Stimulated activated CD8-positive, alpha-beta memory T cell treated with anti-CD3 and anti-CD28 coated beads, Interleukin-4, amount 100 ng/mL, for 48 hours (primary cell): ENCODE data around the gene SH2B2.
"Not testable (repeated sequence)": the region's sequence is repeated elsewhere in the genome, so short reads cannot be mapped to it uniquely, and the experiment has no call there.

Experiments
- DNase-seq: peaks from one replicate; pipeline ENCODE4 v3.0.0-alpha.2; 2020

Gene SH2B2

DNA sequence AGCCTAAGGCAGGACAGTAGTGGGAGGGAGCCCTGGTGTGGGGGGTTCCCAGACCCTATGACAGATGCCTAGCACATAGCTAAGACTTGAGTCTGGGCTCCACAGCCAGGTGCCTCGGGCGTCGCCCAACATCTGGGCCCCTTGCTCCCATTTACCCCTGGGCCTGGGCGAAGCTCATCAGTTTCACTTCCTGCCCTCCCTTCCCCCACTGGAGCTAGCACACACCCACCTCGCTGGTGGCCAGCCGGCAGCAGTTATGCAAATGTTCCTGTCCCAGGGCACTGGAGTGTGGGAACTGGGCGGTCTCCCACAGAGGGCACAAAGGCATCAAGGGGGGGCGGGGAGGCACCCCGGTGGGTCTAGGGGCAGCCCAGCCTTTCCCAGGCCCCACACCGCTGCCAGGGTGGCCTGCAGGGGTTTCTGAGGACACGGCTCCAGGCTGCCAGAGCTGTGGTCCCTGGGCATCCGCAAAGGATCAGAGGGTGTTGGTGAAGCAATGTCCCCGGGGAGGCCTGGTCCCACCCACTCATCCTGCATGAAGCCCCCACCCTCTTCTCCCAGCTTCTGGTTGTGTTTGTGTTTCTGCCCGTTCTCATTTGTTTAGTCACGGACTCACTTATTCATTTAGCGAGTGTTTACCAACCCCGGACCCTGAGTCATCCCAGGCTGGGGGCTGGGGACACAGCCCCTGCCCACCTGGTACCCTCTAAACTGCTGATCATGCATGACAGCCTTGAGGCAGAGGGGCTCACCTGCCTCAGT, 20.4 kb downstream of the SH2B2 start:
- DNase-seq: peak; percentile 55

DNA sequence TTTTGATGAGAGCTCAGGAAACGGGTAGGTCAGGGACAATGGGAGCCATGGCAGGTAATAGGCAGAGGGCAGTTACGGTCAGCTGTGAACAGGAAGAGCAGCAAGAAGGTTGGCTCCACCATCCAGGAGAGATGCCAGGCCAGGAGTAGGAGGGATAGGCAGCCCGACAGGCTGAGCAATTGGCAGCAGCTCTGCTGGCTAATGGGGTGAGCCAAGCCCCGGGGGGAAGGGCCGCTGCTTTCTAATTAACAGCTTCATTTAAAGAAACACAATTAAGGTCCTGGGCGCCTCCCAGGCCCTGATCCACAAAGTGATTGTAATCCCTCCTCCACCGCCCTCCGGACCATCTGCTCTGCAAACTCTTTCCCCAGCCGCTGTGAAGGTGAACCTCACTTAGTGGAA, 23.7 kb downstream of the SH2B2 start:
- DNase-seq: no peak

- no peak for DNase-seq
Observed at GRCh38 chr7:102312317-102312716, 25.6 kb downstream of the SH2B2 start.

DNA sequence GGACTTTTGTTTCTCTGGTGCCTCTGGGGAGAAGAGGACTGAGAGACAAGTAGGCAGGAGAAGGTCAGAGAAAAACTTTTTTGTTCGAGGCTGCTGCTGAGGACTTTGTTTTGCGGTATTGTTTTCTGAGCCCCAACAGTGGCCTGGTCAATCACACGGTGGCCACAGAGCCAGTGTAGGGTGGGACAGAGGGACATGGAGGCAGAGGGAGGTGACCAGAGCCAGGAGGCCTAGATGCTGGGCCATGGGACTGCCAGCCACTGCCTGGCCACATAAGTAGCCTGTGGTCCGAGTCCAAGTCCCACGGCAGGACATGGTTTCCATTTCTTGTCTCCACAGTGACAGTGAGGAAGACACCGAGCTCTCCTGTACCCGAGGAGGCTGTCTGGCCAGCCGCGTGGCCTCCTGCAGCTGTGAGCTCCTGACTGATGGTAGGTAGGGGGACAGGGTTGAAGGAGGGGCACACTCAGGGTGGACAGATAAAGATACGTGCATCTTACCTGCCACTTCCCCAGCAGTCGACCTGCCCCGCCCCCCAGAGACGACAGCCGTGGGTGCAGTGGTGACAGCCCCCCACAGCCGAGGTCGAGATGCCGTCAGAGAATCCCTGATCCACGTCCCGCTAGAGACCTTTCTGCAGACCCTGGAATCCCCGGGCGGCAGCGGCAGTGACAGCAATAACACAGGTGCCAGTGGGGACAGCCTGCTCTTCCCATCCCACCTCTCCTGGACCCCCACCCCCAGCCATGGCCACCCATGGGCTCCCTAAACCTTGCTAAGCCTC, 27.5 kb downstream of the SH2B2 start:
- no peak for DNase-seq

GRCh38 chr7:102317231-102318059, 30.8 kb downstream of the SH2B2 start:
- no peak for DNase-seq

DNA sequence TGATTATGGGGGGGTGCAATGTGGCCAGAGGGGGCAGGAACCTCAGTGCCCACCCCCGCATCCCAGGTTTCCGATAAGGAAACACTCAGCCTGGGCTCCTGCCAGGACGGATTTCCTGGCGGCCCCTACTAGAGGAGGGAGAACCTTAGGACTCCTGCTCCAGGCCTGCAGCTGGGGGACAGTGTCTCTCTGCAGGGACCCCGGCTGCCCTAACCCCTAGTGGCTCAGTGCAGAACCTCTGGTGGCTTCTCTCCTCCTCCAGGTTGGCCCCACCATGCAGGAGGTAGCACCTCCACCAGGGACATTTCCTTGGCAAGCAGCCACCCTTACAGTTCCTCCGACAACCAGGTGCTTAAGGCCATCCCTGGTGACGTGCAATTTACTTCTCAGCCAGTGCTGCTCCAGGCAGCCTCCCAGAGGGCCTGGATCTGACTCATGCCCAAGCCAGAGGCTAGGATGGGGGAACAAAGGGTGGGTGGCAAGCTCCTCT, 31.9 kb downstream of the SH2B2 start:
- DNase-seq: no peak

DNA sequence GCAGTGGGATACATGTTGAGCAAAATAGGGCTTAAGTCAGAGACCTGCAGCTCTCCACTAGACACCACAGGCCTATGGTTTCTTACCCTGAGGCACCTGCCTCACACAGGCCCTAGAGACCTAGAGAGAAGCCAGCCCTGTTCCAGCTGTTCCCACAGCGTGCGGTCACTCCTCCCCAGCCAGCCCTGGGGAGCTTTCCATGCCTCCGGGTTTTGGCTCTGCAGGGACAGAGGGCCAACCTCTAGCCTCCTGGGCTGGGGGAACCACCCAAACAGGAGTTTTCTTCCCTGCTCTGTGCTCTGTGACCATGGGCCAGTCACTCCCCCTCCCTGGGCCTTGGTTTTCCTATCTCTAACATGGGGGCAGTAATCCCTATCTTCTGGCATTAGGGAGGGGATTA, 33.0 kb downstream of the SH2B2 start:
- DNase-seq: no peak

GRCh38 chr7:102320181-102320580, 33.5 kb downstream of the SH2B2 start:
- no peak for DNase-seq

DNA sequence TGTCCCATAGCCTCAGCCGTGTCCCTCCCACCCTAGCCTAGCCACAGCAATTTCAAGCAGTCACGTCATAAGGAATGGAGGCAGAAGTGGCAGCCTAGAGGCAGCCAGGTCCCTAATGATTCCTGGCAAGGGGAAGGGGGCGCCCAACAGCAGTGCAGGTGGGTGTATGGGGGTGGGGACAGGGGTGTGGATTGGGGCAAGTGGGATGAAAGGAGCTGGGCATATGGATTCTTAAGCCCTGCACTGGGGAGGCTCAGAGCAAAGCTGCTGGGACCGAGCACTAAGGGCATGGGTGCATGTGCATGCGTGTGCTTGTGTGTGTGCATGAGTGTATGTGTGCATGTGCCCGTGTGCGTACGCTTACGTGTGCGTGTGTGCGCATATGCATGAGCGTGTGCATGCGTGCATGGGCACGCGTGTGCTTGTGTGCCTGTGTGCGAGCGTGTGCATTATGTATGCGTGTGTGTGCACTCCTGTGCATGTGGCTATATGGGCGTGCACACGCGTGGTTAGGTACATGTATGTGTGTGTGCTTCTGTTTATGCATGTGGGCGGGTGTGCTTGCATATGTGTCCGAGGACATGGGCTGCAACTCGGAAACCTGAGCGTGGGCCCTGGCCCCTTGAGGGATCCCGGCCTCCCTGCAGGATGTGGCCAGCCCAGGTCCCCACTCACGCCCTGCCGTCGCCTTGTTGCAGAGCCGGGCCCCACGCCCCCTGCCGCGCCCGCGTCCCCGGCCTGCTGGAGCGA, 34.1 kb downstream of the SH2B2 start:
- no peak for DNase-seq

DNA sequence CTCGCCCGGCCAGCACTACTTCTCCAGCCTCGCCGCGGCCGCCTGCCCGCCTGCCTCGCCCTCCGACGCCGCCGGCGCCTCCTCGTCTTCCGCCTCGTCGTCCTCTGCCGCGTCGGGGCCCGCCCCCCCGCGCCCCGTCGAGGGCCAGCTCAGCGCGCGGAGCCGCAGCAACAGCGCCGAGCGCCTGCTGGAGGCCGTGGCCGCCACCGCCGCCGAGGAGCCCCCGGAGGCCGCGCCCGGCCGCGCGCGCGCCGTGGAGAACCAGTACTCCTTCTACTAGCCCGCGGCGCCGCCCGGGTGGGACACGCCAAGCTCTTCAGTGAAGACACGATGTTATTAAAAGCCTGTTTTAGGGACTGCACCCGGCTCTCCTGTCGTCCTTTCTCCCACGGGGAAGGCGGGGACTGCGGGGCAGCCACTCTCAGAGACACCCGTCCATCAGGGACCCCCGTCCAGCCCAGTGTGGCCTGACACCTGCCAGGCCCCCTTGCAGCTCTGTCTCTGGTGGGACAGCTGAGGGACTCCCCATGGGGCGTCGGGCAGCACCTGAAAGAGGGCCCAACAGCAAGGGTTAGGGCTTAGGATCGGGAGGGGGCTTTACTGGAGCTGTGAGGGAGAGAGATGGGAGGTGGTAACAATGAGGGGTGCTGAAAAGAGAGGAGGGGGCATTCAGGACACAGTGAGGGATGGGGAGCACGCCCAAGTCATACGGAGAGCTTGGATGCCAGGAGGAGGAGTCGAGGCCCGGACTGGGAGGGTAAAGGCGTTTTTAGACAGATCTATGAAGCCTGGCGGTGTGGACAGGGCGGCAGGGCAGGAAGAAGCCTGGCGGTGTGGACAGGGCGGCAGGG, 34.9 kb downstream of the SH2B2 start:
- no peak for DNase-seq

GRCh38 chr7:102322202-102322715, 35.6 kb downstream of the SH2B2 start:
- DNase-seq: no peak

GRCh38 chr7:102323914-102324195, 37.2 kb downstream of the SH2B2 start:
- no peak for DNase-seq

DNA sequence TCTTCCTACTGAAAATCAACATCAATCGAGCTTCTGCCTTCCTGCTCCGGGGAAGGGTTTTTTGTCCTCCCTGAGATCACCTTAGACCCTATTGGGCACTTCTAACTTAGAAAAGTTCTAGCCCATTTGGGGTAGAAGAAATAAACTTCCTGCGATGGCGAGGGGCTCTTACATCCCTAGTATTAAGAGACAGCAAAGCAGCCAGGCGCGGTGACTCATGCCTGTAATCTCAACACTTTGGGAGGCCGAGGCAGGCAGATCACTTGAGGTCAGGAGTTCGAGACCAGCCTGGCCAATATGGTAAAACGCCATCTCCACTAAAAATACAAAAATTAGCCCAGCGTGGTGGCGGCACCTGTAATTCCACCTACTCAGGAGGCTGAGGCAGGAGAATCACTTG, 38.4 kb downstream of the SH2B2 start:
- not testable (repeated sequence) for DNase-seq

DNA sequence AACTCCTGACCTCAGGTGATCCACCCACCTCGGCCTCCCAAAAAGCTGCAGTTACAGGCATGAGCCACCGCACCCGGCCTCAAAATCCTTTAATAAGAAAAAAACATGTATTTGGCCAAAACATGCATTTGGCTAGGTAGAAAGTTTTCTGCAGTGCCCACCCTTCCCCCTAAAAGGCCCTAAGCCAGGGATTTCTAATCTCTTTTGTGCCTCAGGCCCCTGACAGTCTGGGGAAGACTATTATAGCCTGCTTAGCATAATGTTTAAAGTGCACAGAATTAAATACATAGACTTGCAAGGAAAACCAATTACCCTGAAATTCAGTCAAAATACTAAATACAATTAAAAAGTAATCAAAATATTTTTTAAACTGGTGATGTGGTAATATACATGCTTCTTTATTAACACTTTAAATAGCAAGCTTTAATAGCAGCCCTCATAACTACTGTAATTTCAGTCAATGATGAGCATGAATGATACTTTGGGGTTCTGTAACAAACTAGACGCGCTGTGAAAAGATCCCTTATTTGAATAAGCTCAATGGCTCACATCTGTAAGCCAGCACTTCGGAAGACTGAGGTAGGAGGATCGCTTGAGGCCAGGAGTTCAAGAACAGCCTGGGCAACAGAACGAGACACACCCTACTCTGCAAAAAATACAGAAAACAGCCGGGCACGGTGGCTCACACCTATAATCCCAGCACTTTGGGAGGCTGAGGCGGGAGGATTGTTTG, 39.7 kb downstream of the SH2B2 start:
- no peak for DNase-seq

DNA sequence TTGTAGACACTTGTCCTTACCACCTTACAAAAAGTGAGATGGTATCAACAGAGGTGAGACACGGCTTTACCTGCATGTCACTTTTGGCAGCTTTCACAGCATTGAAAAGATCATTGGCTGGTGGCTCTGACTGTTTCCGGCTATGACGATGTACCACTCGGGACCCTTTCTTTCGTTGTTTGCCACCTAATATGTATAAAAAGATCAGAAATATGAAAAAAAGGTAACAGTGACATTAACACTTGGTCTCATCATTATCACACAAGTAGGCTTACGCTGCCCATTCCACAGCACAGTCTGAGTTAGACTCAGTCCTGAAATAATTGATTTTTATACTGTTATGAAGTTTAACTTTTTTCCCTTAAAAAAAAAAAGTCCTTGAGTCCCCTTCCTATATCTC, 40.5 kb downstream of the SH2B2 start:
- not testable (repeated sequence) for DNase-seq

GRCh38 chr7:102328863-102329262, 42.2 kb downstream of the SH2B2 start:
- DNase-seq: not testable (repeated sequence)

DNA sequence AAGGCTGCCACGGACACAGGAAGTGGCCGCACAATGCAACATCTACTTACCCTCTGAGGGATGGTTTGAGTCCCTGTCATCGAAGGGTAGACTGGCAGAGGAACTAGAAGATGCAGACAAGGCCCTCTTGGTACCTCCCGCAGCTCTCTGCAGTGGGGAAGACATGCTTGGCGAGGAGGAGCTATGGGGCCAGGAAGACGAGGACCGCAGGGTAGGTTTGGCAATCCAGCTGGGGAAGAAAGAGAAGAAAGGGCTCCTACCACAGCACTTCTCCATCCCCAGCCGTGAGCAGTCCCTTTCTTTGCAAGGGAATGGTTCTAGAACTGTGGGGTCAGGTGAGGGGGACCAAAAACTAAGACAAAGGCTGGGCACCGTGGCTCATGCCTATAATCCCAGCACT, 42.7 kb downstream of the SH2B2 start:
- not testable (repeated sequence) for DNase-seq

DNA sequence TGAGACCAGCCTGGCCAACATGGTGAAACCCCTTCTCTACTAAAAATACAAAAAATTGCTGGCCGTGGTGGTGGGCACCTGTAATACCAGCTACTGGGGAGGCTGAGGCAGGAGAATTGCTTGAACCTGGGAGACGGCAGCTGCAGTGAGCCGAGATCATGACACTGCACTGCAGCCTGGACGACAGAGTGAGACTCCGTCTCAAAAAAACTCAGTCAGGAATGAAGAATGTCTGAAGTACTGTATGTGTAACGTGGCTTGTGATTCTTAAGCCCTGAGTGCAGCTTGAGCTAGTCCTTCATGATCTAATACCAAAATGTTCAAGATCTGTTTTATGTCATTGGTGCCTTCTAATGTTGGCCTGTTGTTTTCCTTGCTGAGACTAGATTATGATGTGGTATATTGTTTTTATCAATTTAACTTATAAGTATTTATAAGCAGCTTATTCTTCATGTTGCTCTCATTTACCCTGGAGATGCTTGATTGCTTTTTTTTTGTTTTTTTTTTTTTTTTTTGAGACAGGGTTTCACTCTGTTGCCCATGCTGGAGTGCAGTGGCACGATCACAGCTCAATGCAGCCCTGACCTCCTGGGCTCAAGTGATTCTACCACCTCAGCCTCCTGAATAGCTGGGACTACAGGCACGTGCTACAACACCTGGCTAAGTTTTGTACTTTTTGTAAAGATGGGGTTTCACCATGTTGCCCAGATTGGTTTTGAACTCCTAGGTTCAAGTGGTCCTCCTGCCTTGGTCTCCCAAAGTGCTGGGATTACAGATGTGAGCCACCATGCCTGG, 44.2 kb downstream of the SH2B2 start:
- not testable (repeated sequence) for DNase-seq

DNA sequence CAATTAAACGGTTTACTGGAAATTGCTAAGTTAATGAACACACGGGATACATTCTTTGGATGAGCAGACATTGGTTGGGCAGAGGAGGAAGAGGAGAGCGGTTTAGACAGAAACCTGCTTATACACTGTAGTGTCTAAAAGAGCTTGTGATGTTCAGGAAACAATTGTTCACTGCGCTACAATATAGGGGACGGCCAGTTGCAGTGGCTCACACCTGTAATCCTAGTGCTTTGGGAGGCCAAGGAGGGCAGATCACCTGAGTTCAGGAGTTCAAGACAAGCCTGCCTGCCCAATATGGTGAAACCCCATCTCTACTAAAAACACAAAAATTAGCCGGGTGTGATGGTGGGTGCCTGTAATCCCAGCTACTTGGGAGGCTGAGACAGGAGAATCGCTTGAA, 48.9 kb downstream of the SH2B2 start:
- not testable (repeated sequence) for DNase-seq

DNA sequence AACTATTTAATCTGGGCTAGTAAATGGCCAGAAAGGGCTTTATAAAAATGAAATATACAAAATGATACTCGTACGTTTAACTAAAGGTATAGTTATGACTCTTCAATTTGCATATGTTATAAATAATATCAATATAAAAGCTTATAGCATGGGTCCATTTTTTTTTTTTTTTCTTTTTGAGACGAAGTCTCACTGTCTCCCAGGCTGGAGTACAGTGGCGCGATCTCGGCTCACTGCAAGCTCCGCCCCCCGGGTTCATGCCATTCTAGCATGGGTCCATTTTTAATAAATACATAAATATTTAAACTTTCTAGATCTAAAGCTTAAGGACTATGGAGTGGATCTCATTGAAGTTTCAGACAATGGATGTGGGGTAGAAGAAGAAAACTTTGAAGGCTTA, 50.3 kb downstream of the SH2B2 start:
- not testable (repeated sequence) for DNase-seq
